ENCODE results near the gene QRFPR.

DNA sequence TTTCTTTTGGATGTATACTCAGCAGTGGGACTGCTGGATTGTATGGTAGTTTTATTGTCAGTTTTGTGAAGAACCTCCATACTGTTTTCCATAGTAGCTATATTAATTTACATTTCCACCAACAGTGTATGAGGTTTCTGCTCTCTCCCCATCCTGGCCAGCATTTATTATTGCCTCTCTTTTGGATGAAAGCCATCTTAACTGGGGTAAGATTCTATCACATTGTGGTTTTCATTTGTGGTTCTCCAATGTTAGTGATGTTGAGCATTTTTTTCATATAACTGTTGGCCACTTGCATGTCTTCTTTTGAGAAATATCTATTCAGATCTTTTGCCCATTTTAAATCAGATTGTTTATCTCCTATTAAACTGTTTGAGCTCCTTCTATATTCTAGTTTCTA is 27.6 kb downstream of the QRFPR start:
- TF ChIP-seq ZFP3 (CRISPR knock-in tag; IDR thresholded peaks at IDR 0.05) (no peak), OSR1 (CRISPR knock-in tag; IDR thresholded peaks at IDR 0.05) (no peak), ZNF565 (CRISPR knock-in tag; conservative IDR thresholded peaks at IDR 0.05; ENCODE audit: low read depth) (no peak), ZC3H10 (CRISPR knock-in tag; IDR thresholded peaks at IDR 0.05) (no peak)
- TF ChIP-seq, protein P1, sequence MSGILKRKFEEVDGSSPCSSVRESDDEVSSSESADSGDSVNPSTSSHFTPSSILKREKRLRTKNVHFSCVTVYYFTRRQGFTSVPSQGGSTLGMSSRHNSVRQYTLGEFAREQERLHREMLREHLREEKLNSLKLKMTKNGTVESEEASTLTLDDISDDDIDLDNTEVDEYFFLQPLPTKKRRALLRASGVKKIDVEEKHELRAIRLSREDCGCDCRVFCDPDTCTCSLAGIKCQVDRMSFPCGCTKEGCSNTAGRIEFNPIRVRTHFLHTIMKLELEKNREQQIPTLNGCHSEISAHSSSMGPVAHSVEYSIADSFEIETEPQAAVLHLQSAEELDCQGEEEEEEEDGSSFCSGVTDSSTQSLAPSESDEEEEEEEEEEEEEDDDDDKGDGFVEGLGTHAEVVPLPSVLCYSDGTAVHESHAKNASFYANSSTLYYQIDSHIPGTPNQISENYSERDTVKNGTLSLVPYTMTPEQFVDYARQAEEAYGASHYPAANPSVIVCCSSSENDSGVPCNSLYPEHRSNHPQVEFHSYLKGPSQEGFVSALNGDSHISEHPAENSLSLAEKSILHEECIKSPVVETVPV (CRISPR knock-in tag; IDR thresholded peaks at IDR 0.05) = no peak

Data from SK-N-SH treated with all-trans-retinoic acid at 6 μM for 48 hours (cell line).